ENCODE measurements around the gene NDUFA5. TPM values are rescaled to one million over a fixed set of nuclear protein-coding genes. Genes with fewer than 3 reads are reported as not detected.
A peak's percentile ranks its signal among the peaks of the same experiment; 100 is the strongest.

NDUFA5 gene
- 13.8 to 36.9 TPM (median 19.0 TPM) in 3 replicates for polyA plus RNA-seq
- polyA plus RNA-seq (2011; ENCODE audit: low read depth), result 33.5 TPM
- 13.9 and 16.9 TPM in 2 replicates for polyA plus RNA-seq (2011; cell fraction: cytosol; rRNA removed)
- polyA plus RNA-seq (2011; cell fraction: nucleus; rRNA removed), result 6.2 and 12.0 TPM in 2 replicates
- polyA plus RNA-seq (2012; ENCODE audit: low replicate concordance), result 17.3 and 30.3 TPM in 2 replicates
- 2.1 to 5.8 TPM (median 2.3 TPM) in 3 replicates for polyA minus RNA-seq
- polyA minus RNA-seq (2011; cell fraction: cytosol; rRNA and poly(A)+ RNA removed), result 16.5 TPM
- polyA minus RNA-seq (2011; cell fraction: nucleus; rRNA and poly(A)+ RNA removed), result 6.1 and 8.5 TPM in 2 replicates

DNA sequence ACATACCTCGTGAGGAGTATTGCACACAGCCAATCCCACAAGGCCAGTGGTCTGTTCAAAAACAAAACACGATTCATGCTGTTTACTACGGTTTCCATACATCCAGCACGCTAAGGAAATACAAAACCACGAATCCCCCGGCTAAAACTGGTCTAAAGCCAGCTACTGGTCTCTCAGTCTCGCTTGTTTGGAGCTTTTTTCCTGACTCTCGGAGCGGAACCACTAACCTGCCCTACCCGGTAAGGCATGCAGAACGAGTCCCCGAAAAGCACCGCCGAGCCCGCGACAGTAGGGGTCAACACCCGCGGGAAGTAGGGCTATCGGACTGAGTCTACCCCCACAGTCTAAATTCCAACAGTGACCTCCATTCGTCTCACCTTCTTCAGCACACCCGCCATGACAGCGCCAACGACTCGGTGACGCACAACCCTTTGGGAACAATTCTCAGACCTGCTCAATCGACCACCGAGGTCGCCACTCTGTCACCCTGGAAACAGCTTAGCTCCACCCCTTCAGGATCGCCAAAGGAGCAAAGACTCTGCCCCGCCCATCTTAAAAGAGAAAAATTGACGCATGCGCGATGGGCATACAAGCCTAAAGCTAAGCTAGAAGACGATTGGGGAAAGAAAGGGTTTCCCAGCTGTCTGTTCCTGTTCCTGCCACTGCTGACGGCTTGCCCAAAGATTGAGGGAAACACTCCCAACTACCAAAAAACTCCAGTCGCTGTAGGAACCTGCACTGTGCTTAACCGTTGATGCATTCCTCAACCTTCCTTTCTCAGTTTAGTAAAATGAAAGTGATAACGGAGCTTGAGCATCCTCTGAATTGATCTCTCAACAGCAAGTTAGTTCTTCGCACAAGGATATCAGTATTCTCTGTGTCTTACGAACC is at the start of gene NDUFA5:
Gene NDUFA5, minus strand, starts transcription at position 421 of the 891 bp plus-strand sequence. Its CDS starts 23 bp downstream, at position 398.
- Histone ChIP-seq H3K36me3 (ENCODE audit: control insufficient read depth in 2 of 2, extremely low read depth in 1 of 2, insufficient read depth in 2 of 2, low read length in 2 of 2) (no peaks in the 10 kb centered on the region), H2AFZ (ENCODE audit: control insufficient read depth, low read length) (peak within 1 kb of the TSS; percentile 100), H3K4me3 (ENCODE audit: control insufficient read depth in 2 of 3, extremely low read depth in 1 of 3, insufficient read depth in 2 of 3, low read depth in 1 of 3, low read length in 3 of 3) (peak within 1 kb of the TSS; percentile 69 to 99 (median 91)), H4K20me1 (ENCODE audit: control insufficient read depth, extremely low read depth, insufficient read depth, low read length) (no peaks in the 10 kb centered on the region), H3K9me3 (ENCODE audit: control insufficient read depth, low read depth, low read length) (no peaks in the 10 kb centered on the region), H3K79me2 (ENCODE audit: control insufficient read depth, insufficient read depth, low read length) (peaks cover 17% of the 10 kb centered on the region), H3K4me1 (ENCODE audit: control insufficient read depth, extremely low read depth, insufficient read depth, low read length) (peaks cover 11% of the 10 kb centered on the region), H3K9me1 (ENCODE audit: control insufficient read depth, extremely low read depth, insufficient read depth, low read length) (peaks cover 2% of the 10 kb centered on the region), H3K27me3 (ENCODE audit: control insufficient read depth, extremely low read depth, insufficient read depth, low read length) (no peaks in the 10 kb centered on the region), H3K4me2 (ENCODE audit: control insufficient read depth, extremely low read depth, insufficient read depth, low read depth, low read length) (peak within 1 kb of the TSS; percentile 93), H3K9ac (ENCODE audit: control insufficient read depth, extremely low read depth, insufficient read depth, low read length) (peak within 1 kb of the TSS; percentile 96), H3K27ac (ENCODE audit: control insufficient read depth, insufficient read depth, low read length) (peak within 1 kb of the TSS; percentile 95)
- peak; percentile 91 for DNase-seq (ENCODE audit: low read depth, low spot score)
- peak; percentile 97 for FAIRE-seq
- dilution Hi-C loops (cut with MboI; ENCODE audit: extremely low pct_ligation_motif_present, low sequenced_read_pairs), result no loop called here
- no peak for TF ChIP-seq EZH2 (IDR thresholded peaks at IDR 0.05; ENCODE audit: low read length)
- TF ChIP-seq, protein P1, sequence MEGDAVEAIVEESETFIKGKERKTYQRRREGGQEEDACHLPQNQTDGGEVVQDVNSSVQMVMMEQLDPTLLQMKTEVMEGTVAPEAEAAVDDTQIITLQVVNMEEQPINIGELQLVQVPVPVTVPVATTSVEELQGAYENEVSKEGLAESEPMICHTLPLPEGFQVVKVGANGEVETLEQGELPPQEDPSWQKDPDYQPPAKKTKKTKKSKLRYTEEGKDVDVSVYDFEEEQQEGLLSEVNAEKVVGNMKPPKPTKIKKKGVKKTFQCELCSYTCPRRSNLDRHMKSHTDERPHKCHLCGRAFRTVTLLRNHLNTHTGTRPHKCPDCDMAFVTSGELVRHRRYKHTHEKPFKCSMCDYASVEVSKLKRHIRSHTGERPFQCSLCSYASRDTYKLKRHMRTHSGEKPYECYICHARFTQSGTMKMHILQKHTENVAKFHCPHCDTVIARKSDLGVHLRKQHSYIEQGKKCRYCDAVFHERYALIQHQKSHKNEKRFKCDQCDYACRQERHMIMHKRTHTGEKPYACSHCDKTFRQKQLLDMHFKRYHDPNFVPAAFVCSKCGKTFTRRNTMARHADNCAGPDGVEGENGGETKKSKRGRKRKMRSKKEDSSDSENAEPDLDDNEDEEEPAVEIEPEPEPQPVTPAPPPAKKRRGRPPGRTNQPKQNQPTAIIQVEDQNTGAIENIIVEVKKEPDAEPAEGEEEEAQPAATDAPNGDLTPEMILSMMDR (optimal IDR thresholded peaks at IDR 0.05 in 1 of 3, IDR thresholded peaks at IDR 0.05 in 1 of 3, conservative IDR thresholded peaks at IDR 0.05 in 1 of 3; ENCODE audit: extremely low read depth in 1 of 3, insufficient read depth in 2 of 3, low read length in 3 of 3), result no peak

DNA sequence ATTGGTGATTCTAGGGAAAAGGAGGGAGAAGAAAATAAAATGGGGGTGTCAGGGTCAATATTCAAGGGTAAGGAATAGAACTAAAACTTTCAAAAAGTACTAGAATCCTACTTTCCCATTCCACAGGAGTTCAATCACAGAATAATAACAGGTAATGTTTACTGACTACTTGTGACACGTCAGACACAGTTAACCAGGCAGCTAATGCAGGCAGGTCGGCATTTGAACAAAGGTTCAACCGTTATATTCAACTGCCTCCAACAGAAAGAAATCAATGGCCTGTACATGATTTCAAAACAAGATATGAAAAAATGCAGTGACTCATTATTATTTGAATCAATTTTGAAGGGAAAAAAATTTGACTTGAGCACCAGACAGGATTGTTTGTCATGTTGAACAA is 47.1 kb upstream of the NDUFA5 start:
- FAIRE-seq, result no peak
- dilution Hi-C loops (cut with MboI; ENCODE audit: extremely low pct_ligation_motif_present, low sequenced_read_pairs), result no loop called here

More for the DNA sequence above, 47.1 kb upstream of the NDUFA5 start:
- no peak for DNase-seq (ENCODE audit: low read depth, low spot score)
- no peaks in the 10 kb centered on the region for H3K9me3 ChIP-seq (ENCODE audit: control insufficient read depth, low read depth, low read length)
- no peak overlapping the region for H3K4me3 ChIP-seq (ENCODE audit: control insufficient read depth in 2 of 3, extremely low read depth in 1 of 3, insufficient read depth in 2 of 3, low read depth in 1 of 3, low read length in 3 of 3)
- H3K27me3 ChIP-seq (ENCODE audit: control insufficient read depth, extremely low read depth, insufficient read depth, low read length), result no peaks in the 10 kb centered on the region
- H3K4me2 ChIP-seq (ENCODE audit: control insufficient read depth, extremely low read depth, insufficient read depth, low read depth, low read length), result no peak overlapping the region
- H3K79me2 ChIP-seq (ENCODE audit: control insufficient read depth, insufficient read depth, low read length), result no peaks in the 10 kb centered on the region
- no peak overlapping the region for H2AFZ ChIP-seq (ENCODE audit: control insufficient read depth, low read length)
- no peaks in the 10 kb centered on the region for H3K9me1 ChIP-seq (ENCODE audit: control insufficient read depth, extremely low read depth, insufficient read depth, low read length)
- no peak overlapping the region for H3K9ac ChIP-seq (ENCODE audit: control insufficient read depth, extremely low read depth, insufficient read depth, low read length)
- no peak overlapping the region for H3K27ac ChIP-seq (ENCODE audit: control insufficient read depth, insufficient read depth, low read length)
- H3K4me1 ChIP-seq (ENCODE audit: control insufficient read depth, extremely low read depth, insufficient read depth, low read length), result no peaks in the 10 kb centered on the region
- no peaks in the 10 kb centered on the region for H3K36me3 ChIP-seq (ENCODE audit: control insufficient read depth in 2 of 2, extremely low read depth in 1 of 2, insufficient read depth in 2 of 2, low read length in 2 of 2)
- TF ChIP-seq EZH2 (IDR thresholded peaks at IDR 0.05; ENCODE audit: low read length), result no peak
- TF ChIP-seq, protein P1 (optimal IDR thresholded peaks at IDR 0.05 in 1 of 3, IDR thresholded peaks at IDR 0.05 in 1 of 3, conservative IDR thresholded peaks at IDR 0.05 in 1 of 3; ENCODE audit: extremely low read depth in 1 of 3, insufficient read depth in 2 of 3, low read length in 3 of 3), result no peak
- no peaks in the 10 kb centered on the region for H4K20me1 ChIP-seq (ENCODE audit: control insufficient read depth, extremely low read depth, insufficient read depth, low read length)
